Astrocyte of the cerebellum (primary cell): Measurements from ENCODE around the gene CBLN3.

Source experiments
- DNase-seq: peaks from one replicate; pipeline ENCODE4 v3.0.0-alpha.2; 2011; ENCODE audit warnings: low read depth
- H3K4me3 ChIP-seq: 2 replicates; pipeline ENCODE4 v1.5.1; 2011; ENCODE audit warnings: mild to moderate bottlenecking, low read depth, low read length, moderate library complexity
- CTCF ChIP-seq: IDR thresholded peaks from 2 replicates; pipeline ENCODE4 v1.5.1; 2012; ENCODE audit warnings: low read length, low read depth, moderate library complexity, mild to moderate bottlenecking; ENCODE audit errors: missing control alignments
- in situ Hi-C: cut with HindIII; loops from 2 replicates; pipeline ENCODE4 v1.10.0; 2017; ENCODE audit warnings: low sequenced_read_pairs

CBLN3 gene

GRCh38 chr14:24385524-24385923 is 43.9 kb downstream of the CBLN3 start:
- in situ Hi-C loops: no loop called here

DNA sequence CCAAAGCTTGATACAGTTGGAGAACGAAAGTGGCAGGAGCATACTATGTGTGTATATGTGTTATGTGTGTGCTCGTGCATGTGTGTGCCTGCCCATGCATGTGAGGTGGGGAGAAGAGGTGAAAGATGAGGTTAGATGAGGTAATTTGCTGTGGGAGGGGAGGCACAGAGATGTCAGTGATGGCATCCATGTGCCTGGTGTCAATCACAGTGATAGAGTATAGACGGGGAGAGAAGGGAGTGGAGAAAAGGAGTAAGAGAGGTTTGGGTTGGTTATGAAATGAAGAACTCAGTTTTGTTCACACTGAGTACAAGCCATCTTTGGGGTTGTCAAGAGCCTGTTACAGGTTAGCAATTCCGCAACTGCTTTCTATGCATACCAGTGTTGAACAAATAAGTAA is 45.3 kb downstream of the CBLN3 start:
- no peak for TF ChIP-seq CTCF
- no peak for DNase-seq
- H3K4me3 ChIP-seq: no peak overlapping the region
- in situ Hi-C loops: no loop called here

More at GRCh38 chr14:24385524-24385923, 43.9 kb downstream of the CBLN3 start:
- no peak for DNase-seq
- no peak for TF ChIP-seq CTCF
- no peak overlapping the region for H3K4me3 ChIP-seq

DNA sequence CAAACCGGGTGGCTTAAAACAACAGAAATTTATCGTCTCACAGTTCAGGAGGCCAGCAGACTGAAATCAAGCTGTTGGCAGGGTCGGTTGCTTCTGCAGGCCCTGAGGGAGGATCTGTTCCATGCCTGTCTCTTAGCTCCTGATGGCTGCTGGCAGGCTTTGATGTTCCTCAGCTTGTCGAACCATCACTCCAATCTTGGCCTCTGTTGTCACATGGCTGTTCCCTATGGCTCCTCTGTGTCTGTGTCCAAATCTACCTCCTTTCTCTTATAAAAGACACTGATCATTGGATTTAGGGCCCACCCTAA is 47.5 kb downstream of the CBLN3 start:
- no peak for DNase-seq
- in situ Hi-C loops: no loop called here
- H3K4me3 ChIP-seq: no peak overlapping the region
- no peak for TF ChIP-seq CTCF

DNA sequence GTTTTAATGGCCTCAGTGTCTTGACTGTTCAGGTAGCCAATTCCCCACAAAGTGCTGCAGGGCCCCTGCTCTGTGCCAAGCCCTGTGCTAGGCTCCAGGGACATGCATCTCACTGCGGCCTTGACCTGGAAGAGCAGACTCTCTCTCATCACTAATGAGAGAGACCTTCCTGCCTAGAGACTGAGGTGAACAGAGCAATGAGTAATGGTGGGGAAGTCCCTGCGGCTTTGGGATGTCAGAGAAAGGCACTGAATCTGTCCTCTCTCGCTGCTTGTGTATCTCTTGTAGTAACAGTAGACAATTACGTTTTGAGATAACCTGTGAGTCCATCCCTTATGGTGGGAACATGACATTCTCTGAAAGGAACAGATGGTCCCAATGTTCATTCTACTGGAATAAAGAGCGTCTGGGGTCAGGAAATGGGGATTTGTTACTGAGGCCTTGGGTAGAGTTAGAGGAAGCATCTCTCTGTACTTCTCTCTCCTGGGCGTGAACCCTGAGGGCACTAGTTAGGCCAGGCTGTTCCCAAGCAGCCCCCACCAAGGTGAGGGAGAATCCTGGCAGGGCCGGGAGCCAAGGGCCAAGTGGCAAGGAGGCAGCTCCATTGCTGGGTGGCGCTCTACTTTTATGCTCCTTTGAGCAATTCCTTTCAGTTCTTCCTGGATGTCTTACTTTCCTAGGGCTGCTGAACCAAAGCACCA is 48.0 kb downstream of the CBLN3 start:
- DNase-seq: no peak
- in situ Hi-C loops: no loop called here
- H3K4me3 ChIP-seq: no peak overlapping the region
- no peak for TF ChIP-seq CTCF

GRCh38 chr14:24379907-24380730 is 49.3 kb downstream of the CBLN3 start:
- no peak for DNase-seq
- no peak overlapping the region for H3K4me3 ChIP-seq
- no peak for TF ChIP-seq CTCF
- in situ Hi-C loops: no loop called here

DNA sequence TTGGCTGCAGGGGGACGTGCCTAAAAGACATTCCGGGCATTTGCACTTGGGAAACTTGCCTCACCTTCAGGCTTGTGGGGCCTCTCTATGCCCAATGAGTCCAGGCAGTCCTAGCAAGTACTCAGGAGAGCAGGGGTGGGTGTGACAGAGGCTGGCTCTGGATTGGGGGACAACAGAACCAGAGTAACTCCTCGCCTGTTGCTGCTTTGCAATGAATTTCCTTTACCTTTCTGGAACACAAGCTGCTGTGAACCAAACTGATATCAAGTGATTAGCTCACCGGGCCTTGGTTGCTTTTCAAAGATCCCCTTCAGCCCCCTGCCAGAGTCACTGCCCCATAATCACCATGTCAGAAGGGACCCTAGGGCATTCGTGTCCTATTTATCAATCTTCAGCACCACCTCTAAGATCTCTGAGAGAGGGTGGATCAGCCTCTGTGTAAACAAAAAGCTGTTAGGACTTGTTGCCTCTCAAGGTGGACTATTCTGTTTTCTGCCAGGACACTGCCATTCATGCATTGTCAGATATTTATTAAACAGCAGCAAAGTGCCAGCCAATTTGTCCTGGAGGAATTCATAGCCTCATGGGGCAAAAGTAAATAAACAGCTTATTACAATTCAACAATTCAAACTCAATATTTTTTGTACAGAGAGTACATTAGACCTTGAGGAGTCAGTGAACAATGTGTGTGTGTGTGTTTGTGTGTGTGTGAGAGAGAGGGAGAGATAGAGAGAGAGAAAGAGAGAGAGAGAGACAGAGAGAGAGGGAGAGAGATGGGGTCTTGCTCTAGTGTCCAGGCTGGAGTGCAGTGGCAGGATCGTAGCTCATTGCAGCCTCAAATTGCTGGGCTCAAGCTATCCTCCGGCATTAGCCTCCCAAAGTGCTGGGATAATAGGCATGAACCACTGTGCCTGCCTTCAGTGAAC is 50.2 kb downstream of the CBLN3 start:
- DNase-seq: no peak
- H3K4me3 ChIP-seq: no peak overlapping the region
- TF ChIP-seq CTCF: no peak
- in situ Hi-C loops: no loop called here
